SJSA1 (cell line): ENCODE measurements around the gene KCNJ6. TPM values are rescaled to one million over a fixed set of nuclear protein-coding genes. Genes with fewer than 3 reads are reported as not detected.
"Not testable (repeated sequence)": the region's sequence is repeated elsewhere in the genome, so short reads cannot be mapped to it uniquely, and the experiment has no call there.

Experiments used
- DNase-seq, 2 experiments: peaks; one replicate each; pipeline ENCODE4 v3.0.0-alpha.2; 2015 to 2020; ENCODE audit warnings: low spot score in 2 of 2, low read depth in 1 of 2
- H3K27ac ChIP-seq: fragments of 250-450 bp; sonication (Bioruptor Pico); 2 replicates; pipeline ENCODE4 v1.5.1; 2020; ENCODE audit warnings: mild to moderate bottlenecking, moderate library complexity
- H3K27me3 ChIP-seq: fragments of 250-450 bp; sonication (Bioruptor Pico); replicated peaks from 2 replicates; pipeline ENCODE4 v1.5.1; 2020; ENCODE audit warnings: mild to moderate bottlenecking, moderate library complexity
- H3K36me3 ChIP-seq: fragments of 250-450 bp; sonication (Bioruptor Pico); 2 replicates; pipeline ENCODE4 v1.5.1; 2020; ENCODE audit warnings: mild to moderate bottlenecking
- H3K4me1 ChIP-seq: fragments of 250-450 bp; sonication (Bioruptor Pico); replicated peaks from 2 replicates; pipeline ENCODE4 v1.6.1; 2021; ENCODE audit warnings: mild to moderate bottlenecking
- H3K4me3 ChIP-seq: fragments of 250-450 bp; sonication (Bioruptor Pico); 2 replicates; pipeline ENCODE4 v1.5.1; 2020; ENCODE audit warnings: mild to moderate bottlenecking
- H3K9me3 ChIP-seq: fragments of 250-450 bp; sonication (Bioruptor Pico); replicated peaks from 2 replicates; pipeline ENCODE4 v1.5.1; 2020; ENCODE audit warnings: mild to moderate bottlenecking
- total RNA-seq: library from RNA; depleted of rRNA; stranded (reverse); fragments of >200 nt; shearing (Covaris generic); gene quantifications from 2 replicates; pipeline ENCODE4 v1.2.3, GENCODE V29; 2014

KCNJ6 gene
- total RNA-seq, 1 experiment from 2014 or later: 0.24 TPM

DNA sequence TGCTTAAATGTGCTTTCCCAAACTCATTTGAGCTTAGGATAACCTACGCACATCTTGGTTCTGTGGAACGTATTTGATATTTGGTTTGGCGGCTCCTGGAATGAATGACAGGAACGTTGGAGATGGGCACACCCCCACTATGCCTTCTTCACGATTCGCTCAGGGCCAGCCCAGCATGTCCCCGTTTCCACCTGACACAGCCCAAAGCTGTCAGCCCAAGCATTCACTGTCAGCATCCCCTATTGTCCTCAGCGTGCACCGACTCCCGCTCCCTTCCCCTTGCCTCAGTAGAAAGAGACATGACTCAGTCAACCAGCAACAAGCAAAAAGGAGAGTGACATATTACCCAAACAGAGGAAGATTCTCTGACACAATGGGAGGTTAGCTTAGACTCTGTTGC lies 181.4 kb downstream of the KCNJ6 start:
- H3K27me3 ChIP-seq: peaks cover 19% of the 10 kb centered on the region
- H3K36me3 ChIP-seq: no peaks in the 10 kb centered on the region
- no peak for DNase-seq
- H3K27ac ChIP-seq: no peak overlapping the region
- no peaks in the 10 kb centered on the region for H3K4me1 ChIP-seq
- H3K9me3 ChIP-seq: no peaks in the 10 kb centered on the region
- H3K4me3 ChIP-seq: no peak overlapping the region

- Histone ChIP-seq H3K9me3 (no peaks in the 10 kb centered on the region), H3K36me3 (no peaks in the 10 kb centered on the region), H3K4me1 (no peaks in the 10 kb centered on the region), H3K4me3 (no peak overlapping the region), H3K27ac (no peak overlapping the region), H3K27me3 (peaks cover 14% of the 10 kb centered on the region; the same call in 1 of the 2 replicates)
- no peak for DNase-seq
Measured at GRCh38 chr21:37732927-37733326, 183.3 kb downstream of the KCNJ6 start.

DNA sequence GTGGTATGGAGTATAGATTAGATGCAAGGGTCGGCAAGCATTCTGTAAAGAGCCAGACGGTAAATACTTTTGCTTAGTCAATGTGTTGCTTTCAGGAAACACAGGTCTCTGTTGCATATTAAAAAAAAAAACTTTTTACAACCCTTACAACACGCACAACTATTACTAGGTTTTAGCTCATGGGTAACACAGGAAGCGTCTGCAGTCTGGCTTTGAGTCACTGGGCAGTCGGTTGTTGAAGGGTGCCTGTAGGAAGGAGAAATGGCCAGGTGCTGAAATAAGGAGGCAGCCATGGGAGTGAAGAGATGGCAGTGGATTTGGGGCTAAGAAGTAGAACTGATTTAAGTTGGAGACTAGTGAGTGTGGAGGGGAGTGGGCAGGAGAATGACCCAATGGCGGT lies 192.1 kb downstream of the KCNJ6 start:
- Histone ChIP-seq H3K4me1 (no peaks in the 10 kb centered on the region), H3K36me3 (no peaks in the 10 kb centered on the region), H3K4me3 (no peak overlapping the region), H3K27me3 (peaks cover 17% of the 10 kb centered on the region; the same call in 1 of the 2 replicates), H3K27ac (no peak overlapping the region), H3K9me3 (no peaks in the 10 kb centered on the region)
- no peak for DNase-seq

- no peaks in the 10 kb centered on the region for H3K9me3 ChIP-seq
- no peak overlapping the region for H3K4me3 ChIP-seq
- H3K4me1 ChIP-seq: no peaks in the 10 kb centered on the region
- DNase-seq: no peak
- H3K36me3 ChIP-seq: no peaks in the 10 kb centered on the region
- H3K27me3 ChIP-seq: peaks cover 4% of the 10 kb centered on the region; the same call in 1 of the 2 replicates
- no peak overlapping the region for H3K27ac ChIP-seq
Measured at GRCh38 chr21:37717534-37717933, 198.7 kb downstream of the KCNJ6 start.

DNA sequence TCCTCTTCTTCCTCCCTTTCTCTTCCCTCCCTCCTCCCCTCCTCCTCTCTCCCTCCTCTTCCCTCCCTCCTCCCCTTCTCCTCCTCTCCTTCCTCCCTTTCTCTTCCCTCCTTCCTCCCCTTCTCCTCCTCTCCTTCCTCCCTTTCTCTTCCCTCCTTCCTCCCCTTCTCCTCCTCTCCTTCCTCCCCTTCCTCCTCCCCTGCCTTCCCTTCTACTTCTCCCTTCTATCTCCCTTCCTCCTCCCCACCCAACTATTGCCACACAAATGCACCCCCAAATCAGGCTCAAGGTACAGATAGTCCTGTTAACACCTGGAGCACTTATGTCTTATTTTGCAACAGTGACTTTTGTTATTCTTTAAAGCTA lies 203.7 kb downstream of the KCNJ6 start:
- not testable (repeated sequence) for H3K9me3 ChIP-seq, H3K36me3 ChIP-seq, DNase-seq, H3K4me1 ChIP-seq, H3K4me3 ChIP-seq, H3K27me3 ChIP-seq, H3K27ac ChIP-seq

DNA sequence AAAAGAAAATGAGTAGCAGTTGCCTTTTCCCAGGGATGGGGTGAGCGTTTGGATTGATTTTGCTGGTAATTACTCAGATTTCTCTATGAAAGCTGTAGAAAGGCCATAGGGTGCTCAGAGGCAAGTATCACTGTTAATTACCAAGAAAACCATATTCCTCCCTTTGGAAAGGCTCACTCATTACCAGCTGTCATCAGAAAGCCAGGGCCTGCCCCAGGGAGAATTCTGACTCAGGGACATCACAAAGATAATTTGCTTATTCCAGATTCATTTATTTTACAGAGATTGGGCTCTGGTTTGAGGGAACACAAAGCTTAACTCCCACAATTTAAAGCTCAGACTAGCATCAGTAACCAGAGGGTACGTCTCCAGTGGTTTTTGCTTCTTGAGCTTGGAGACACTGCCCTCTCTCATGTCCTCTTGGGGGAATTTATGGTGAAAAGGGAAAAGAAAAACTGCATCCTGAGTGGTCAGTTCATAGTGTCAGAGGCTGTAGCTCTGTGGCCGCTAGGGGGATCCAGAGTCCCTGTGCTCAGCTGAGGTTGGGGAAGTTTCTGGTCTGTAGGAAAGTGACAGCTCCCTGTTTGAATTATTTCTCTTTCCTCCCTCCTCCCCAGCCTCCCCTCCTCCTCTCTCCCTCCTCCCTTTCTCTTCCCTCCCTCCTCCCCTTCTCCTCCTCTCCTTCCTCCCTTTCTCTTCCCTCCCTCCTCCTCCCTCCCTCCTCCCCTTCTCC lies 204.3 kb downstream of the KCNJ6 start:
- H3K27me3 ChIP-seq: no peaks in the 10 kb centered on the region
- no peak overlapping the region for H3K27ac ChIP-seq
- peak; percentile 55 to 72 for DNase-seq
- H3K9me3 ChIP-seq: no peaks in the 10 kb centered on the region
- no peaks in the 10 kb centered on the region for H3K36me3 ChIP-seq
- H3K4me3 ChIP-seq: no peak overlapping the region
- H3K4me1 ChIP-seq: peaks cover 9% of the 10 kb centered on the region; the same call in 1 of the 2 replicates

GRCh38 chr21:37711286-37711829 lies 204.9 kb downstream of the KCNJ6 start:
- DNase-seq: no peak
- no peaks in the 10 kb centered on the region for H3K36me3 ChIP-seq
- no peak overlapping the region for H3K27ac ChIP-seq
- no peaks in the 10 kb centered on the region for H3K9me3 ChIP-seq
- H3K4me3 ChIP-seq: no peak overlapping the region
- no peaks in the 10 kb centered on the region for H3K27me3 ChIP-seq
- H3K4me1 ChIP-seq: peaks cover 9% of the 10 kb centered on the region; the same call in 1 of the 2 replicates

DNA sequence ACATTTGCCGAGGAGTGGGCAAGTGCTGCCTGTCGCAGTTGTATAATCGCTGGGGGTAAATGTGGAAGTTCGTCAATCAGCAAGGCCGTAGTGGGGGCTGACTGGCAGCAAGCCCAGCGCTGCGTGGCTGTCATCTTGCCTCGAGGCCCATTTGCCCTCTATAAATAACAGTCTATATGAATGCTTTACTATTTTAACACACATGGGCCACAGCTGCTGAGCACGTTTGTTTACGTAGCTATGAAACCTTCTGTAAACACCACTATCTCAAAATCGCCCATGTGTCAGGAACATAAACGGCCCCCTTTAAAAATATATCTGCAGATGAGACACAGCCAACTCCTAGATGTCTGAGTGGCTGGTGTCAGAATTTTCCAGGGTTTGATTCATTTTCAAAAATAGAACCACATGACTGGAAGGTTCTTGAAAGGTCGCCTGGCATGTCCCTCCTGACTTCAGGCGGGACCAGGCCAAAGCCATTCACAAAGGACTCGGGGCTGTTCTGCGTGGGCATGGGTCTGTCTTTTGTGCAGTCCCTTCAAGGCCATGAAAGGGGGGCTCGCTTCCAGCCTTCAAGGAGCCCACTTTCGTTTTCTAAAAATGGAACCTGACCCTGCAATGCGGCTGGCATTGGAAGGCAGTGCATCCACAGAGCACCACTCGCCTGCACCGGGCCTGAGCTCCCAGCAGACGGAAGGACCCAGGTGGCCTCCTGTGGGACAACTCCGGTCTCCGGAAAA lies 205.5 kb downstream of the KCNJ6 start:
- DNase-seq: peak in 1 of 2 experiments; percentile 4
- Histone ChIP-seq H3K27me3 (no peaks in the 10 kb centered on the region), H3K4me3 (no peak overlapping the region), H3K4me1 (peaks cover 9% of the 10 kb centered on the region; the same call in 1 of the 2 replicates), H3K36me3 (no peaks in the 10 kb centered on the region), H3K27ac (no peak overlapping the region), H3K9me3 (no peaks in the 10 kb centered on the region)

GRCh38 chr21:37704751-37705150 lies 211.5 kb downstream of the KCNJ6 start:
- no peak for DNase-seq
- peaks cover 2% of the 10 kb centered on the region; the same call in 1 of the 2 replicates for H3K27me3 ChIP-seq
- H3K27ac ChIP-seq: no peak overlapping the region
- no peaks in the 10 kb centered on the region for H3K9me3 ChIP-seq
- H3K4me1 ChIP-seq: no peaks in the 10 kb centered on the region
- no peak overlapping the region for H3K4me3 ChIP-seq
- H3K36me3 ChIP-seq: no peaks in the 10 kb centered on the region

DNA sequence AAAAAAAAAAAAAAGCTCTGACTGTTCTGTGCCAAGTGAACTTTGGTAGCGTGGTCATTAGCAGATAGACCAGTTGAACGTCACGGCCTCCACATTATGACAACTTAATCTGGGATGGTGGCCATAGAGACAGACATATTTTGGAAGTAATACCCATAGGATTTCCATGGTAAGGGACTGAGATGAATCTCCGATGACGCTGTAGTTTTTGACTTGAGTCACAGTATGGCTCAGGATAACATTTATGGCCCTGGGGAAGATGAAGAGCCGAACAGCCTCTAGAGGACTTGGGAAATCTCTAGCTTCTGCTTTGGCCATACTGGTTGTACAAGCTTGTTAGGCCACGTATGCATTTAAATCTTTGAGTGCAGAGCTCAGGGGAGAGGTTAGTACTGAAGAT lies 214.0 kb downstream of the KCNJ6 start:
- DNase-seq: no peak
- H3K27ac ChIP-seq: no peak overlapping the region
- H3K36me3 ChIP-seq: no peaks in the 10 kb centered on the region
- H3K9me3 ChIP-seq: no peaks in the 10 kb centered on the region
- peaks cover 10% of the 10 kb centered on the region for H3K27me3 ChIP-seq
- H3K4me1 ChIP-seq: no peaks in the 10 kb centered on the region
- H3K4me3 ChIP-seq: no peak overlapping the region

GRCh38 chr21:37700641-37701202 lies 215.5 kb downstream of the KCNJ6 start:
- Histone ChIP-seq H3K4me1 (no peaks in the 10 kb centered on the region), H3K4me3 (no peak overlapping the region), H3K9me3 (no peaks in the 10 kb centered on the region), H3K27ac (no peak overlapping the region), H3K27me3 (peaks cover 17% of the 10 kb centered on the region), H3K36me3 (no peaks in the 10 kb centered on the region)
- peak; percentile 56 to 74 for DNase-seq

- H3K4me1 ChIP-seq: no peaks in the 10 kb centered on the region
- H3K36me3 ChIP-seq: no peaks in the 10 kb centered on the region
- no peak for DNase-seq
Measured at GRCh38 chr21:37699024-37699775, 217.1 kb downstream of the KCNJ6 start.

GRCh38 chr21:37696936-37697335 lies 219.3 kb downstream of the KCNJ6 start:
- Histone ChIP-seq H3K36me3 (no peaks in the 10 kb centered on the region), H3K4me3 (no peak overlapping the region), H3K27ac (no peak overlapping the region), H3K9me3 (no peaks in the 10 kb centered on the region), H3K4me1 (no peaks in the 10 kb centered on the region), H3K27me3 (peaks cover 17% of the 10 kb centered on the region)
- no peak for DNase-seq

More at GRCh38 chr21:37699024-37699775, 217.1 kb downstream of the KCNJ6 start:
- H3K27me3 ChIP-seq: peaks cover 17% of the 10 kb centered on the region
- H3K9me3 ChIP-seq: no peaks in the 10 kb centered on the region
- no peak overlapping the region for H3K4me3 ChIP-seq
- no peak overlapping the region for H3K27ac ChIP-seq
